AG04450 (cell line): Measurements from ENCODE around the gene PTPRC. TPM values are rescaled to one million over a fixed set of nuclear protein-coding genes. Genes with fewer than 3 reads are reported as not detected.

ENCODE experiments used
- CTCF ChIA-PET: fragments of 300-600, 350-600 bp; formaldehyde crosslinking; extraction: SDS; loops from one replicate; lab custom pipeline; 2022; ENCODE audit warnings: antibody characterized with exemption, inconsistent platforms; lab: Charles Lee
- POLR2A ChIA-PET: fragments of 350-600 bp; formaldehyde crosslinking; extraction: SDS; loops from one replicate; lab custom pipeline; 2021; ENCODE audit warnings: antibody characterized with exemption, inconsistent platforms; lab: Yijun Ruan, JAX
- DNase-seq: peaks from one replicate; pipeline ENCODE4 v3.0.0-alpha.2; 2011; ENCODE audit warnings: low read depth, low spot score
- H3K27ac ChIP-seq: one replicate; pipeline ENCODE4 v1.5.1; 2012; ENCODE audit warnings: low read depth, low read length, control low read depth
- H3K27me3 ChIP-seq: one replicate; pipeline ENCODE4 v1.6.0; 2012; ENCODE audit warnings: low read length; ENCODE audit not compliant: control insufficient read depth, insufficient read depth
- H3K4me3 ChIP-seq: 2 replicates; pipeline ENCODE4 v1.5.1; 2011; ENCODE audit warnings: mild to moderate bottlenecking, low read depth, low read length, control low read depth
- H3K9me3 ChIP-seq: 2 replicates; pipeline ENCODE4 v1.5.1; 2012; ENCODE audit warnings: low read length; ENCODE audit not compliant: control insufficient read depth, insufficient read depth
- polyA plus RNA-seq: library from polyadenylated mRNA; depleted of rRNA; stranded (reverse); fragments of >200 nt; gene quantifications from 2 replicates; pipeline ENCODE4 v1.2.3, GENCODE V29; 2011; rRNA removed
- TF ChIP-seq, protein P1 (sequence below): IDR thresholded peaks from 2 replicates; pipeline ENCODE4 v1.5.1; 2011; ENCODE audit warnings: low read depth, low read length, control low read depth, inconsistent platforms

PTPRC gene
- polyA plus RNA-seq, 1 experiment: 0.05 TPM

- POLR2A ChIA-PET: no interaction called here
These were observed 160.1 kb downstream of the PTPRC start for GRCh38 chr1:198798923-198799386.

DNA sequence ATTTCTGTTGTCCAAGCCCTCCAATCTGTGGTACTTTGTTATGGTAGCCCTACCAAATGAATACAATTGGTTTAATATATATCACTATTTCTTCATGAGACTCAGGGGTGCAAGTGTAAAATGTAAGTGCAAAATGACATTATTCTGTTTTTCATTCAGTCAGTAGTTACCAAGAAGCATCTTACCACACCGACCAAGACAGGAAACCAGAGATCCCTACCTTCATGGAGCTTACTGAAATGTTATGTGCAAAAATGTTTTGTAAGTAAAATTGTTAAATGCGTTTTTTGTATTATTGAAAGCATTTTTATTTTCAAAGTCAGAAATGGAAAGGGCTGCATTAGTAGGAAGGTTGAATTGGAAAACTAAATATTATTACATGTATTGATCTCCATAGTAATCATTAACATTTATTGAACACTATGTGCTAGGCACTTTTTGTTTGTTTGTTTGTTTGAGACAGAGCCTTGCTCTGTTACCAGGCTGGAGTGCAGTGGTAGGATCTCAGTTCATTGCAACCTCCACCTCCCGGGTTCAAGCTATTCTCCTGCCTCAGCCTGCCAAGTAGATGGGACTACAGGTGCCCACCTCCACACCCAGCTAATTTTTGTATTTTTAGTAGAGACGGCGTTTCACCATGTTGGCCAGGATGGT lies 166.8 kb downstream of the PTPRC start:
- Histone ChIP-seq H3K9me3 (no peaks in the 10 kb centered on the region), H3K27me3 (no peaks in the 10 kb centered on the region), H3K27ac (no peak overlapping the region), H3K4me3 (no peak overlapping the region)
- ChIA-PET POLR2A (no interaction called here), CTCF (no interaction called here)
- no peak for DNase-seq
- TF ChIP-seq, protein P1, sequence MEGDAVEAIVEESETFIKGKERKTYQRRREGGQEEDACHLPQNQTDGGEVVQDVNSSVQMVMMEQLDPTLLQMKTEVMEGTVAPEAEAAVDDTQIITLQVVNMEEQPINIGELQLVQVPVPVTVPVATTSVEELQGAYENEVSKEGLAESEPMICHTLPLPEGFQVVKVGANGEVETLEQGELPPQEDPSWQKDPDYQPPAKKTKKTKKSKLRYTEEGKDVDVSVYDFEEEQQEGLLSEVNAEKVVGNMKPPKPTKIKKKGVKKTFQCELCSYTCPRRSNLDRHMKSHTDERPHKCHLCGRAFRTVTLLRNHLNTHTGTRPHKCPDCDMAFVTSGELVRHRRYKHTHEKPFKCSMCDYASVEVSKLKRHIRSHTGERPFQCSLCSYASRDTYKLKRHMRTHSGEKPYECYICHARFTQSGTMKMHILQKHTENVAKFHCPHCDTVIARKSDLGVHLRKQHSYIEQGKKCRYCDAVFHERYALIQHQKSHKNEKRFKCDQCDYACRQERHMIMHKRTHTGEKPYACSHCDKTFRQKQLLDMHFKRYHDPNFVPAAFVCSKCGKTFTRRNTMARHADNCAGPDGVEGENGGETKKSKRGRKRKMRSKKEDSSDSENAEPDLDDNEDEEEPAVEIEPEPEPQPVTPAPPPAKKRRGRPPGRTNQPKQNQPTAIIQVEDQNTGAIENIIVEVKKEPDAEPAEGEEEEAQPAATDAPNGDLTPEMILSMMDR: no peak

More at GRCh38 chr1:198798923-198799386, 160.1 kb downstream of the PTPRC start:
- Histone ChIP-seq H3K9me3 (peaks cover 8% of the 10 kb centered on the region), H3K4me3 (no peak overlapping the region), H3K27ac (no peak overlapping the region), H3K27me3 (no peaks in the 10 kb centered on the region)
- CTCF ChIA-PET: interaction anchor here (0.6 kb wide), 1 partner anchor 9 kb away, joined by 6 read pairs; no protein-coding TSS in a partner anchor
- TF ChIP-seq, protein P1: no peak
- DNase-seq: no peak

DNA sequence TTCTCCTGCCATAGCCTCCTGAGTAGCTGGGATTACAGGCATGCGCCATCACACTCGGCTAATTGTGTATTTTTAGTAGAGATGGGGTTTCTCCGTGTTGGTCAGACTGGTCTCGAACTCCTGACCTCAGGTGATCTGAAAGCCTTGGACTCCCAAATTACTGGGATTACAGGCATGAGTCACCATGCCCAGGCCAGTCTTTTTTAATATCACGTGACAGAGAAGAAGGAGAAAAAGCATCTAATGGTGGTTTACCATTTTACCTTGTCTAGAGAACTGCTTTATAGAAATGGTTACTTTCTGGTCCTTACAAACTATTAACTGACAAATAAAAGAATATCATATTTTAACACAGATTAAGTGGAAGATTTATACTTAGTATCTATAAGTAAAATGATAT lies 168.0 kb downstream of the PTPRC start:
- Histone ChIP-seq H3K9me3 (no peaks in the 10 kb centered on the region), H3K4me3 (no peak overlapping the region), H3K27ac (no peak overlapping the region), H3K27me3 (no peaks in the 10 kb centered on the region)
- ChIA-PET CTCF (no interaction called here), POLR2A (no interaction called here)
- no peak for DNase-seq
- TF ChIP-seq, protein P1: no peak

Other genes with a start within 250 kb of the PTPRC start
- gene ATP6V1G3, start 98.4 kb upstream of the PTPRC start, polyA plus RNA-seq: not detected in 2 replicates